WTC11 (cell line): ENCODE results near the gene FUT6. TPM values are rescaled to one million over a fixed set of nuclear protein-coding genes. Genes with fewer than 3 reads are reported as not detected.

Experiments used
- ATAC-seq: fragments of 200-7000 bp; cut with Tn5 transposase; 2 replicates; pipeline ENCODE4 v1.10.0; 2021; ENCODE audit warnings: mild to moderate bottlenecking, moderate library complexity
- CTCF ChIA-PET: fragments of 300-600 bp; sonication (Branson Sonifier 250); formaldehyde crosslinking; loops from one replicate; lab custom pipeline; 2021; ENCODE audit warnings: antibody characterized with exemption; lab: Charles Lee
- POLR2A ChIA-PET: fragments of 350-600 bp; sonication (Branson Sonifier 250); formaldehyde crosslinking; loops from one replicate; lab custom pipeline; 2021; ENCODE audit warnings: antibody characterized with exemption; lab: Charles Lee
- DNase-seq: peaks from one replicate; pipeline ENCODE4 v3.0.0; 2021; ENCODE audit warnings: low spot score
- H3K27ac Mint-ChIP-seq: 2 replicates; pipeline ENCODE4 v1.8.0; 2021; ENCODE audit warnings: mixed read lengths
- H3K27me3 Mint-ChIP-seq: 2 replicates; pipeline ENCODE4 v1.8.0; 2021; ENCODE audit warnings: low read depth, mild to moderate bottlenecking, moderate library complexity, mixed read lengths
- H3K36me3 Mint-ChIP-seq: 2 replicates; pipeline ENCODE4 v1.8.0; 2021; ENCODE audit warnings: mixed read lengths
- H3K4me1 Mint-ChIP-seq: 2 replicates; pipeline ENCODE4 v1.8.0; 2022; ENCODE audit warnings: mixed read lengths
- H3K4me3 Mint-ChIP-seq: 2 replicates; pipeline ENCODE4 v1.8.0; 2021; ENCODE audit warnings: mild to moderate bottlenecking, moderate library complexity, mixed read lengths
- H3K9me3 Mint-ChIP-seq: 2 replicates; pipeline ENCODE4 v1.8.0; 2021; ENCODE audit warnings: mixed read lengths
- ATF1 ChIP-seq: sonication (generic); formaldehyde crosslinking; IDR thresholded peaks from 2 replicates; pipeline ENCODE4 v1.8.1; 2023; ENCODE audit warnings: mild to moderate bottlenecking, moderate library complexity, missing genetic modification reagents
- ATF6 ChIP-seq: sonication (generic); formaldehyde crosslinking; IDR thresholded peaks from 2 replicates; pipeline ENCODE4 v1.8.1; 2023; ENCODE audit warnings: mild to moderate bottlenecking, missing genetic modification reagents
- CBFB ChIP-seq: sonication (generic); formaldehyde crosslinking; IDR thresholded peaks from 2 replicates; pipeline ENCODE4 v1.8.1; 2022; ENCODE audit warnings: mild to moderate bottlenecking, low read depth, missing genetic modification reagents
- CDX4 ChIP-seq: fragments of 250-450 bp; sonication (Bioruptor Pico); IDR thresholded peaks from 2 replicates; pipeline ENCODE4 v1.9.0; 2021; ENCODE audit warnings: moderate library complexity, mild to moderate bottlenecking, inconsistent platforms, borderline replicate concordance
- CTCF ChIP-seq: fragments of 200-600 bp; IDR thresholded peaks from 2 replicates; pipeline ENCODE4 v1.8.0; 2022; ENCODE audit warnings: antibody characterized with exemption
- ETV6 ChIP-seq: sonication (generic); formaldehyde crosslinking; IDR thresholded peaks from 2 replicates; pipeline ENCODE4 v1.8.1; 2022; ENCODE audit warnings: mild to moderate bottlenecking, missing genetic modification reagents
- FOXK1 ChIP-seq: sonication (generic); formaldehyde crosslinking; IDR thresholded peaks from 2 replicates; pipeline ENCODE4 v1.8.0; 2022; ENCODE audit warnings: mild to moderate bottlenecking, moderate library complexity, missing genetic modification reagents
- FOXP1 ChIP-seq: sonication (generic); formaldehyde crosslinking; IDR thresholded peaks from 2 replicates; pipeline ENCODE4 v1.8.0; 2022; ENCODE audit warnings: missing genetic modification reagents, mild to moderate bottlenecking, moderate library complexity, borderline replicate concordance
- GABPB1 ChIP-seq: sonication (generic); formaldehyde crosslinking; IDR thresholded peaks from 2 replicates; pipeline ENCODE4 v1.8.1; 2023; ENCODE audit warnings: mild to moderate bottlenecking, missing genetic modification reagents
- IRF2 ChIP-seq: sonication (generic); formaldehyde crosslinking; IDR thresholded peaks from 2 replicates; pipeline ENCODE4 v1.8.0; 2022; ENCODE audit warnings: low read depth, missing genetic modification reagents, borderline replicate concordance
- JAZF1 ChIP-seq: fragments of 250-450 bp; sonication (Bioruptor Pico); IDR thresholded peaks from 2 replicates; pipeline ENCODE4 v1.9.0; 2021; ENCODE audit warnings: moderate library complexity, mild to moderate bottlenecking, inconsistent platforms
- KAT7 ChIP-seq: sonication (generic); formaldehyde crosslinking; IDR thresholded peaks from 2 replicates; pipeline ENCODE4 v1.8.1; 2023; ENCODE audit warnings: missing genetic modification reagents, mild to moderate bottlenecking, borderline replicate concordance
- PRRX2 ChIP-seq: fragments of 250-450 bp; sonication (Bioruptor Pico); IDR thresholded peaks from 2 replicates; pipeline ENCODE4 v1.8.0; 2021; ENCODE audit warnings: mild to moderate bottlenecking
- SMAD4 ChIP-seq: sonication (generic); formaldehyde crosslinking; IDR thresholded peaks from 2 replicates; pipeline ENCODE4 v1.8.0; 2022; ENCODE audit warnings: mild to moderate bottlenecking, missing genetic modification reagents
- SP1 ChIP-seq: sonication (generic); formaldehyde crosslinking; conservative IDR thresholded peaks from 2 replicates; pipeline ENCODE4 v1.8.1; 2022; ENCODE audit warnings: missing genetic modification reagents
- USF2 ChIP-seq: sonication (generic); formaldehyde crosslinking; IDR thresholded peaks from 2 replicates; pipeline ENCODE4 v1.8.1; 2023; ENCODE audit warnings: mild to moderate bottlenecking, missing genetic modification reagents, moderate library complexity
- ZBTB43 ChIP-seq: sonication (generic); formaldehyde crosslinking; IDR thresholded peaks from 2 replicates; pipeline ENCODE4 v1.8.1; 2023; ENCODE audit warnings: mild to moderate bottlenecking, missing genetic modification reagents
- ZNF138 ChIP-seq: sonication (generic); formaldehyde crosslinking; conservative IDR thresholded peaks from 2 replicates; pipeline ENCODE4 v1.8.1; 2022; ENCODE audit warnings: mild to moderate bottlenecking, moderate library complexity, missing genetic modification reagents
- ZNF263 ChIP-seq: sonication (generic); formaldehyde crosslinking; IDR thresholded peaks from 2 replicates; pipeline ENCODE4 v1.8.1; 2022; ENCODE audit warnings: low read depth, mild to moderate bottlenecking, moderate library complexity, missing genetic modification reagents
- ZNF416 ChIP-seq: fragments of 250-450 bp; sonication (Bioruptor Pico); IDR thresholded peaks from 2 replicates; pipeline ENCODE4 v1.9.0; 2021; ENCODE audit warnings: mild to moderate bottlenecking, inconsistent platforms
- total RNA-seq: library from RNA; stranded (reverse); gene quantifications from 3 replicates; pipeline ENCODE4 v1.2.3, GENCODE V29; 2021

FUT6 gene
- total RNA-seq, 1 experiment from 2014 or later, result not detected

GRCh38 chr19:5806905-5807304 lies 32.6 kb downstream of the FUT6 start (continued):
- no peak for TF ChIP-seq KAT7 (CRISPR knock-in tag)
- no peak for TF ChIP-seq CTCF
- TF ChIP-seq ZNF416, result no peak
- no peak for TF ChIP-seq FOXK1
- no peak for TF ChIP-seq CDX4
- TF ChIP-seq ZNF138, result no peak
- no peak for TF ChIP-seq ZBTB43
- TF ChIP-seq ATF1 (CRISPR knock-in tag), result no peak
- TF ChIP-seq USF2 (CRISPR knock-in tag), result no peak

- ChIA-PET POLR2A (interaction anchor here (1.0 kb wide), 1 partner anchor 22 kb away, joined by 4 read pairs; no protein-coding TSS in a partner anchor), CTCF (interaction anchor here (0.9 to 4.1 kb wide), 6 partner anchors 16 to 216 kb away, joined by 5 to 19 read pairs (median 8); no protein-coding TSS in a partner anchor)
- Mint-ChIP-seq H3K36me3 (no peaks in the 10 kb centered on the region), H3K9me3 (no peaks in the 10 kb centered on the region), H3K27ac (no peak overlapping the region), H3K27me3 (peaks cover 39% of the 10 kb centered on the region), H3K4me3 (peak overlapping the region; percentile 68), H3K4me1 (peaks cover 13% of the 10 kb centered on the region)
- DNase-seq, result no peak
- ATAC-seq, result no peak; the same call in 1 of the 2 replicates
- no peak for TF ChIP-seq ZNF263 (CRISPR knock-in tag)
- TF ChIP-seq JAZF1 (CRISPR knock-in tag), result no peak
- TF ChIP-seq ETV6 (CRISPR knock-in tag), result no peak
- TF ChIP-seq PRRX2 (CRISPR knock-in tag), result no peak
- TF ChIP-seq IRF2 (CRISPR knock-in tag), result no peak
- TF ChIP-seq SMAD4 (CRISPR knock-in tag), result no peak
- TF ChIP-seq ZBTB43, result no peak
- no peak for TF ChIP-seq CBFB
These were observed 33.4 kb downstream of the FUT6 start for GRCh38 chr19:5806133-5806489.

GRCh38 chr19:5805462-5806132 lies 33.9 kb downstream of the FUT6 start:
- H3K36me3 Mint-ChIP-seq, result no peaks in the 10 kb centered on the region
- H3K27me3 Mint-ChIP-seq, result peaks cover 44% of the 10 kb centered on the region
- DNase-seq (peak; percentile 95), ATAC-seq (peak; percentile 56)
- no peaks in the 10 kb centered on the region for H3K9me3 Mint-ChIP-seq
- ChIA-PET CTCF (interaction anchor here (1.9 to 4.1 kb wide), 2 partner anchors 17 to 22 kb away, joined by 18 to 19 read pairs; no protein-coding TSS in a partner anchor), POLR2A (no interaction called here)
- H3K4me1 Mint-ChIP-seq, result peaks cover 13% of the 10 kb centered on the region
- H3K27ac Mint-ChIP-seq, result no peak overlapping the region
- TF ChIP-seq SP1 (CRISPR knock-in tag) (0 out of 2 replicates have a peak, but pooled peaks have one; percentile 52), CTCF (peak; percentile 61), FOXP1 (CRISPR knock-in tag) (peak; percentile 53; the same call in 1 of the 2 replicates), JAZF1 (CRISPR knock-in tag) (no peak), FOXK1 (peak; percentile 50; the same call in 1 of the 2 replicates), ATF6 (CRISPR knock-in tag) (no peak), GABPB1 (CRISPR knock-in tag) (0 out of 2 replicates have a peak, but pooled peaks have one; percentile 36)
- H3K4me3 Mint-ChIP-seq, result peak overlapping the region; percentile 68
